GM21737 (cell line): ENCODE measurements around the gene MSTO1.
"Not testable (repeated sequence)": the region's sequence is repeated elsewhere in the genome, so short reads cannot be mapped to it uniquely, and the experiment has no call there.

ENCODE experiments used
- ATAC-seq: cut with Tn5 transposase; IDR thresholded peaks from one replicate; pipeline ENCODE4 v1.9.1; 2021; ENCODE audit warnings: mild to moderate bottlenecking, moderate library complexity; ENCODE audit not compliant: unreplicated experiment

The MSTO1 gene

GRCh38 chr1:155609515-155610256 is at the start of gene MSTO1:
MSTO1 (plus strand) TSS chr1:155610218; CDS start chr1:155610249, 31 bp downstream.
- peak; percentile 88 for ATAC-seq

- ATAC-seq = peak; percentile 31
Measured at GRCh38 chr1:155561779-155562580, 48.0 kb upstream of the MSTO1 start.

DNA sequence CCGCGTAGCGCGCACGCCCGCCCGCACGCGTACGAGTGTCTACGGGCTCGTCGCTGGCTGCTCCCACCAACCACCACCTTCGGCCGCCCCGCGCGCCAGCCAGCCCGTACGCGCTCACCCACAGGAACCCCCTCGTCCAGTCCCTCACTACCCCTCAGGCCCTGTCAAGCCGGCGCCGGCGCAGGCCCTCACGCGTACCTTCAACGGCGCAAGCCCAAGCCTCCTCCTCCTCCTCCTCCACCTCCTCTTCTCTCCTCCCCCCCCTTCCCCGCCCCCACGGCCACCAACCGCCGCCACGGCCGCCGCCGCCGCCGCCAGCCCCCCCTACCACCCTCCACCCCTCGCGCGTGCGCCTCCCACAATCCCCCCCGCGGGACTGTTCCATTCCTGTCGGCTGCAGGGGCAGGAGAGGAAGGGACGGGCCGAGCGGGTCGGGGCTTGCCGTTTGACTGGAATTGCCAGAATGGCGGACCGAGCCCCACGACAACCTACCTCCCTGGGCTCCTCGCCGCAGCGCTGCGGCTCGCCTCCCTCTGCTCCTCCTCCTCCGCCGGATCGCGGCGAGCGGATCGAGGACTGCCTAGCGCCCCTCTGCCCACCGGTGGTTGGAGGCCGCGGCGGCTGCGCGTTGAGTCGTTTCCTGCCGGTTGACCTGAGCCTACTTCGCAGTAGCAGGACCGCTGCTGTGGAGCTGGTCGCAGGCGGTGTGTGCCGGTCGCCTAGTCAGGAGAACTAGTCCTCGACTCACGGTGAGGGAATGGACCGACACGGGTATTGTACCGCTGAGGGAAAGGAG is 47.2 kb upstream of the MSTO1 start, which contains the start of gene ASH1L:
Gene ASH1L (minus strand): TSS at position 223 of the 796 bp plus-strand sequence. CDS start 41,284 bp downstream, outside the sequence.
- ATAC-seq = peak; percentile 63

- not testable (repeated sequence) for ATAC-seq
Measured at GRCh38 chr1:155563377-155564022, 46.5 kb upstream of the MSTO1 start.

- no peak for ATAC-seq
Measured at GRCh38 chr1:155569988-155570592, 39.9 kb upstream of the MSTO1 start.

- no peak for ATAC-seq
Measured at GRCh38 chr1:155570593-155570990, 39.4 kb upstream of the MSTO1 start.

GRCh38 chr1:155574077-155574476 is 35.9 kb upstream of the MSTO1 start:
- no peak for ATAC-seq

DNA sequence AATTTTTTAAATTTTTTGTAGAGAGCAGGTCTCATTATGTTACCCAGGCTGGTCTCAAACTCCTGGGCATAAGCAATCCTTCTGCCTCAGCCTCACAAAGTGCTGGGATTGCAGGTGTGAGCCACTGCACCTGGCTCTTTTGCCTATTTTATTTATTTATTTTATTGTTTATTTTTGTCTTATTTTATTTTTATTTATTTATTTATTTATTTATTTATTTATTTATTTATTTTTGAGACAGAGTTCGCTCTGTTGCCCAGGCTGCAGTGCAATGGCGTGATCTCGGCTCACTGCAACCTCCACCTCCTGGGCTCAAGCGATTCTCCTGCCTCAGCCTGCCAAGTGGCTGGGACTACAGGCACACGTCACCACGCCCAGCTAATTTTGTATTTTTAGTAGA is 34.4 kb upstream of the MSTO1 start:
- not testable (repeated sequence) for ATAC-seq

DNA sequence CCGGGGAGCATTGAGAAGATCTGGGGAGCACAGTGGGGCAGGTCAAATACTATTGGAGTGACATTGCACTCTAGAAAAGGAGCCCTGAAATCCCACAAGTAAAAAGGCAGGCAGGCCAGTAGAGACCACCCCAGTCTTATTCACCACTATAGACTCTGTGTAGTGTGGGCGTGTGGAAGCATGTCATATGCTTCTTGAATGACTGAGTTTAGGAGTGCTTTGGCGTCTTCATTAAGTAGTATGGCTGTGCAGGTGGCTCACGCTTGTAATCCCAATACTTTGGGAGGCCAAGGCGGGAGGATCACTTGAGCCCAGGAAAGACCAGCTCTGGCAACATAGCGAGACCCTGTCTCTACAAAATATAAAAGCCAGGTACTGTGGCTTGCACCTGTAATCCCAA is 26.2 kb upstream of the MSTO1 start:
- ATAC-seq = not testable (repeated sequence)

DNA sequence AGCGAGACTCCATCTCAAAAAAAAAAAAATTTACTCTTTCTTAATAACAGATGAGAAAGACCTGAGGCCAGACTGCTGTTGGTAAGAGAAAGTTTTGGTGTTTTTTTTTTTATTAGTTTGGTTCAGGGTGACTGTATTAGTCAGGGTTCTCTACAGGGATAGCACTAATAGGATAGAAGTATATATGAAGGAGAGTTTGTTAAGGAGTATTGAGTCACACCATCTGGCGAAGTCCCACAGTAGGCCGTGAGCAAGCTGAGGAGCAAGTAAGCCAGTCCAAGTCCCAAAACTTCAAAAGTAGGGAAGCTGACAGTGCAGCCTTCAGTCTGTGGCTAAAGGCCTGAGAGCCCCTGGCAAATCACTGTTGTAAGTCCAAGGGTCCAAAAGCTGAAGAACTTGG is 20.7 kb upstream of the MSTO1 start:
- not testable (repeated sequence) for ATAC-seq

GRCh38 chr1:155590516-155591247 is 19.3 kb upstream of the MSTO1 start:
- not testable (repeated sequence) for ATAC-seq

DNA sequence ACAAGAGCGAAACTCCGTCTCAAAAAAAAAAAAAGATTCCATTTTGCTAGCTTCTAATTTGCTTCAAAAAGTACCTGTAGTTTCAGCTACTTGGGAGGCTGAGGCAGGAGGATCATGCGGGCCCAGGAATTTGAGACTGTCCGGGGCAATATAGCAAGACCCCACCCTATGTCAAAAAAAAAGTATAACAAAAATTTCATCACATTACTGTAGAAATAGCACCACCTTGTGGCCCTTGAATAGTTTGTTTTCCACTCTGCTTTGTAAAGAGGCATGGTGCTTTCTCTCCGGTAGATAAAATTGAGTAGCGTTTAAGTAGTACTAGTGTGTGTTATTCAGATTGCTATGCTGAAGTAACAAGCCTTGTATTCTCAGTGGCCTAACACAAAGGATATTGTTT is 18.2 kb upstream of the MSTO1 start:
- ATAC-seq = no peak

DNA sequence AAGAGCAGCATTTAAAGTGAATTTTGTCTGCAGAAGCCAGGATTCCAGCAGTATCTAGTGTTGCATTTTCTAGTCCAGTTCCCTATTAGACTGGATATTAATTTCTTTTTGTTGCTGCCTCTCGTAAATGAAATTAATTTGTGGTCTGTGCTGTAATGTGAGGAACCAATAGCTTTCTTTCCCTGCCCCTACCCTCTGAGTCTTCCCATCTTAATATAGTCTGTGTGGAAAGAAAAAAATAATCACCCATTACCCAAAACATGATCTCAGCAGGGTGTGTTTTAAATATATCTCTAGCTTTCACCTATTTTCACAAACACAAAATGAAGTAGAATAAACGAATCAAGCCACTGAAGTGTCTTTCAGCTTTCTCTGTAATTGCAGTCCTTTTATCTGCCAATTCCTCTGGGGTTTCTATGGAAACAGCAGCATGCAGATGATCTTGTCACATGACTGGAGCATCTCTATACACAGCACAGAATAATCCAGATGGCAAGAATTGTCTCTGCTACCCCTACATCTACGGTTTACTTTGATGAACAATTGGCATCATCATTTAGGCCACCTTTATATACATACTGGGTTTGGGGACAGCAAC is 14.0 kb upstream of the MSTO1 start:
- not testable (repeated sequence) for ATAC-seq

DNA sequence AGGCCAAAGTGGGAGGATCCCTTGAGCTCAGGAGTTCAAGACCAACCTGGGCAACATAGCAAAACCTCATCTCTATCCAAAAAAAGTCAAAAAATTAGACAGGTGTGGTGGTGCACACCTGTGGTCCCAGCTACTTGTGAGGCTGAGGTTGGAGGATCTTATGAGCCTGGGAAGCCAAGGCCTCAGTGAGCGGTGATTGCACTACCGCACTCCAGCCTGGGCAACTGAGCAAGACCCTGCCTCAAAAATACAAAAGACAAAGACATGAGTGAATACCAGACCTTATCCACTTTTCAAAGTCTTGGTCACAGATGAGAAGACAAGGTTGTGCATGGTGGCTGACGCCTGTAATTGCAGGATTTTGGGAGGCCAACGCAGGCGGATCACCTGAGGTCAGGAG is 13.2 kb upstream of the MSTO1 start:
- ATAC-seq = no peak

GRCh38 chr1:155598842-155599331 is 11.1 kb upstream of the MSTO1 start:
- no peak for ATAC-seq

GRCh38 chr1:155599828-155600572 is 10.0 kb upstream of the MSTO1 start:
- not testable (repeated sequence) for ATAC-seq

- ATAC-seq = no peak
Measured at GRCh38 chr1:155607708-155608107, 2.3 kb upstream of the MSTO1 start.

DNA sequence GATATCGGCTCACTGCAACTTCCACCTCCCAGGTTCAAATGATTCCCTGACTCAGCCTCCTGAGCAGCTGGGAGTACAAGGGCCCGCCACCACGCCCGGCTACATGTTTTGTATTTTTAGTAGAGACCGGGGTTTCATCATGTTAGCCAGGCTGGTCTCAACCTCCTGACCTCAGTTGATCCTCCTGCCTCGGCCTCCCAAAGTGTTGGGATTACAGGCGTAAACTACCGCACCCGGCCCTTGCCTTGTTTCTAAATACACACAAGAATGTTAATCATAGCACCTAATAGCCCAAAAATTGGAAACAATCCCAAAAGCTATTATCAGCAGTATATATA is 1.2 kb upstream of the MSTO1 start:
- no peak for ATAC-seq
